LoVo (cell line): ENCODE results near the gene SLC22A17.

Source experiments
- DNase-seq: peaks from one replicate; pipeline ENCODE4 v3.0.0-alpha.2; 2016; ENCODE audit warnings: low spot score

SLC22A17 gene

DNA sequence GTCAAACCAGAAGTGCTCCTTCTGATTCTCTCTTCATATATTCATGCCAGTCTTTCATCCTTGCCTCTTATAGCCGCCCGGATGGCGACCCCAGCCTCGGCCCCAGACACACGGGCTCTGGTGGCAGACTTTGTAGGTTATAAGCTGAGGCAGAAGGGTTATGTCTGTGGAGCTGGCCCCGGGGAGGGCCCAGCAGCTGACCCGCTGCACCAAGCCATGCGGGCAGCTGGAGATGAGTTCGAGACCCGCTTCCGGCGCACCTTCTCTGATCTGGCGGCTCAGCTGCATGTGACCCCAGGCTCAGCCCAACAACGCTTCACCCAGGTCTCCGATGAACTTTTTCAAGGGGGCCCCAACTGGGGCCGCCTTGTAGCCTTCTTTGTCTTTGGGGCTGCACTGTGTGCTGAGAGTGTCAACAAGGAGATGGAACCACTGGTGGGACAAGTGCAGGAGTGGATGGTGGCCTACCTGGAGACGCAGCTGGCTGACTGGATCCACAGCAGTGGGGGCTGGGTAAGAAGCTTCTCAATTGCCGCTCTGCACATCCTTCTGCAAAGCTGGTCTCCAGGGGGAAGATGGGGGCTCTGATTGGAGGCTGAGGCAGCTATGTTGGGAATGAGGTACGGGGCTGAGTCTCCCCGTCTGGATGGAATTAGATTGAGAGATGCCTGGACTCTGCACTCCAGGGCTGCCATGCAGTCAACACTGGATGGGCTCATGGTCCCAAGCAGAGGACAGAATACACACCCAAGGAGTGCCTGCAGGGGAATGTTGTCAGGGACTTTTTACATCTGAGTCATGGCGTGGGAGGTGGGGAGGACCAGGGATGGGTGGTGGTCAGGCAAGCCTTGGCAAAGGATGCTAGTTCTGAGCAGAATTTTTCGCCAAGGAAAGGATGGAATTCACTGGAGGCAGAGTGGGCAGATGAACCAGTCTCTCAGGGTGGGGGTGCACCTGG, 44.7 kb downstream of the SLC22A17 start:
- DNase-seq, result no peak

DNA sequence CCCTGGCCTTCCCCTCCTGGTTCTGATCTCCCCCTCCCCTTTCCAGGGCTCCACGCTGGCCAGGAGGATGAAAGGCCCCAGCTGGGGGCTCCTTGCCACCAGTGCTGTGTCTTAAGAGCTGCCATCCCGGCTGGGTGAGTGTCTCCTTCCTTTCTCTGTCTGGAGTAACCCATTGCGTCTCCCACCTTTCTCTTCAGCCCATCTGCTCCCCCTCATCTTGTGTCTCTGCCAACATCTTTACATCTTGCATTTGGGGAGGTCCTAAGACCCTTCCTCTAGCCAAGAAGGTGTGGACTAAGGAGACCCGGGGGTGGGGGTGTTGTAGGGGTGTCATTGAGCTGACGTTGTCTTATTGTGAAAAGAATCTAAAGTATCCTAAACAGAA, 45.5 kb downstream of the SLC22A17 start:
- no peak for DNase-seq

GRCh38 chr14:23306412-23307145, 46.1 kb downstream of the SLC22A17 start, which contains the start of gene BCL2L2:
BCL2L2 (plus strand) TSS chr14:23306833; CDS start chr14:23307768, 935 bp downstream.
- DNase-seq, result peak; percentile 88

GRCh38 chr14:23302290-23303225, 50.1 kb downstream of the SLC22A17 start, which contains the start of gene PPP1R3E:
PPP1R3E (minus strand) TSS chr14:23302859; CDS start chr14:23302576, 283 bp downstream.
- peak; percentile 61 for DNase-seq

GRCh38 chr14:23301969-23302289, 50.8 kb downstream of the SLC22A17 start:
- DNase-seq, result no peak

- DNase-seq, result peak; percentile 97
These were observed 51.3 kb downstream of the SLC22A17 start for GRCh38 chr14:23301288-23301968.

GRCh38 chr14:23300687-23301223, 51.9 kb downstream of the SLC22A17 start:
- DNase-seq, result no peak

DNA sequence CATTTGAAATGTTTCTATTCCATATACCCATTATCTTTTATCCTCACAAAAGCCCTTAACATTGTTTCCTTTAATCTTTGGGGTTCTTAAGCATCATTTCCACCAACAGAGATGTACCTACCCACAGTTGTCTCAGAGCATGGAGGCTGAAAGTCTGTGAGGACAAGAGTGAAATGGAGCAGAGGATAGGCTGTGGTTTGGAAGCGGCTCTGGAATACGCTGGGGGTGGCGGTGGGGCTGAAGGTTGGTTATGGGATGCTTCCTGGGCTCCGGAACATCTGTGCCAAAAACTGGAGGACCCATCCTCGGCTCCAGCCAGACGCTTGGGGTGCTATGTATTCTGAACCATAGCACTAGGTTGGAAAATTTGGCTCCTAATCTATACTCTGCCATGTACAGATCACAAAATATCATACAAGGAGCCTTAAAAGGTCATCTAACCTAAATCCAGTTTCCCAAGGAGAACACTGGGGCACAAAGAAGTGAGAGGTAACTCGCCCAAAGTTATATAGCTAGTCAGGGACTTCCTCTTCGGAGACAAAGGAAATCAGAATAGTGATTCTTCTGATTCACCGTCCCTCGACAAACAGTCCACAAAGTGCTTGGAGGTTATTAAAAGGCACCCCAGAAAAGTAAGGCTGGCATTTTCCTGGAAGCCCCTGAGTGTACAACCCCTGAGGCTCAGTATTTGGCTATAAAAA, 52.6 kb downstream of the SLC22A17 start:
- DNase-seq, result no peak

DNA sequence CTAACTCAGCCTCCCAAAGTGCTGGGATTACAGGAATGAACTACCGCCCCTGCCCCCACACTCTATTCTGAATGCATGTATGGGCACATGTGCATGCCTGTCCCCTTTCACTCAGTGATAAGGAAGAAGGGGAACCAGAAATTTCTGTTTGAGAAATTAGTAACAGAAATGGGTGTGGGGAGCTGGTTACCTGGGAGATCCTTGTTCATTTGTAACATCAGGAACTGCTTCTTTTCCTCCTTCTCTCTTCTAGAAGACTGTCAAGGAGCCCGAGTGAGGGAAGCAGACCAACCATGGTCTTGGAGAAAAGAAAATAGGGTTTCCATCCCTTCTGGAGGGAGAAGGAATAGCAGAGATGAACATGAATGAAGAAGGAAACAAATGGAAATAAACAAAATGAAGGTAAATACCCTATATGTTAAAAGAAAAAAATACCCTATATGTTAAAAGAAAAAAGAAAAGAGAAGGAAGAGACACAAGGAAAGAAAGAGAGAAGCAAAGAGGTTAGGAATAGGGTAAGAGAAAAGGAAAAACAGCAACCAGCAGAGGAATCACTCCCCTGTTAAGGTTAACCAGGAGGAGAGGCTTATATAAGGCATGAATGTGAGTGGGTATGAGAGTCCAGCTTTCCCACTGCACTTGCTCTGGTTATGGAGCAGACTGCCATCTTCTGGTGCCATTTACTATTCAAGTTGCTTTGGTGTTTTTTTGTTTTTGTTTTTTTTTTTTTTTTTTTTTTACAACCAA, 53.3 kb downstream of the SLC22A17 start:
- no peak for DNase-seq

DNA sequence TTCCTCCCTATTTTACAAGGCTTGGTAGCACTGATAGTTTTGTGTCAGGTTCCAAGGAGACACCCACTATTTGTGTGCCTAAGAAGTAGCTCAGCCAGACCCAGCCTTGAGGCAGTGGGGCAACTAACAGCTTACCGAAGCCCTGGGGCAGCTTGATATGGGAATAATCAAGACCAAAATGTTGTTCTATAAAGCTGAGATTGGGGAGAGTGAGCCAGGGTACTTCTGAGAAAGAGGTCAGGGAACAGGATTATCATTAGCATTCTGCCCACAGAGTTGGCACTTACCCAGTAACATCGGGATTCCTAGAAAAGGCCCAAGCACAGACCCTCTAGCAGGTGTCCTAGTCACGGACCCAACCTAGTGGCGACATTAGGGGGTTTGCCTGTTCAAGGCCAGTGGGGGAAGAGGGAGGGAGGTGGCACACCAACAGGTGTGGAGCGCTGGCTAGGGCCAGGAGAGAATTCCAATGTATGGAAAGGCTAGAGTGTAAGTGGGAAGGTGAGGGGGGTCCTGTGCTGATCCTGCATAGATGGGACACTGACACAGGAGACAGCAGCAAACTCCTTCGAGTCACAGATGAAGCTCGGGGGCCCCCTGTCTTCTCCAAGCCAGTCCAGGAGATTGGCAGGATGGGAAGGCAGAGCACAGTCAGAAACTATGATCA, 54.9 kb downstream of the SLC22A17 start:
- DNase-seq, result no peak

DNA sequence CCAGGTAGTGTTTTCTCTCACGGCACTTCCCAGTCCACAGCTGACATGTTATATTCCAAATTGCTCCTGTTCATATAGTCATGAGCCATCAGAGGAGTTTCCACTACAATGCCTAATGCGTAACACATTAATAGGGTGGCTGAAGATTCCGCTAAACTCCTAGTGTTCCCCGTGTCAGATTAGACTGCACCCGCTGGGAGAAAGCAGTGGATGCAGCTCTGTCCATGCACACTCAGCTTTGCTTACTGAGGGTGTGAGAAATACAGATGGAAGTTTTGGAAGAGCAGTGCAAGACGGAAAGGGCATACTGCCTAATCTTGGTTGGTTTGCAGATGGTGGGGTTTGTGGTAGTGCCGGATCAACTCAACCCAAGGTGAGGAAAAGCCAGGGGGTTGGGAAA, 55.6 kb downstream of the SLC22A17 start:
- no peak for DNase-seq
